K562 (cell line): ENCODE results near the gene SLC18B1. TPM values are rescaled to one million over a fixed set of nuclear protein-coding genes. Genes with fewer than 3 reads are reported as not detected.

ENCODE experiments used
- ATAC-seq: fragments of 200-7000 bp; cut with Tn5 transposase; 3 replicates; pipeline ENCODE4 v1.9.1; 2020; ENCODE audit warnings: moderate library complexity
- BruUV-seq: library from RNA; stranded (reverse); fragments of 400-500 nt; replicated peaks from 2 replicates; lab custom pipeline; 2021; lab: Mats Ljungman, UMichigan
- CTCF ChIA-PET: fragments of 300-600 bp; formaldehyde crosslinking; extraction: SDS; loops from one replicate; lab custom pipeline; 2021; ENCODE audit warnings: low intra/inter-chr PET ratio; lab: Yijun Ruan, JAX
- POLR2A ChIA-PET: fragments of 300-600, 350-650 bp; sonication (Branson Sonifier 250); formaldehyde crosslinking; extraction: SDS; loops from one replicate; lab custom pipeline; 2021; ENCODE audit warnings: antibody characterized with exemption, inconsistent platforms; lab: Yijun Ruan, JAX
- DNase-seq, 4 experiments: peaks; one replicate each; pipeline versions ENCODE4 v3.0.0 to v3.0.0-alpha.2; 2011 to 2018; ENCODE audit warnings: low spot score in 3 of 4, mixed read lengths in 3 of 4; ENCODE audit errors: extremely low read depth in 1 of 4
- FAIRE-seq: peaks from 2 replicates; lab custom pipeline; 2011; peaks lifted over from hg19 to GRCh38; lab: Jason Lieb, UNC
- H2AFZ ChIP-seq: 2 replicates; pipeline ENCODE4 v1.6.0; 2011; ENCODE audit warnings: low read depth, low read length, control low read depth, inconsistent platforms
- H3K27ac ChIP-seq: fragments of 200-600 bp; 3 replicates; pipeline ENCODE4 v1.8.0; 2011; ENCODE audit warnings: low read depth, mild to moderate bottlenecking, control low read depth, inconsistent platforms, low read length, moderate library complexity, mixed read lengths; ENCODE audit errors: extremely low read depth
- H3K27me3 ChIP-seq, 2 experiments: fragments of 300-600 bp in 1 of 2; 2 replicates in 1 of 2; 3 replicates in 1 of 2; pipeline versions ENCODE4 v1.6.0 to v1.8.0; 2011; ENCODE audit warnings: inconsistent platforms in 2 of 2, low read length in 2 of 2, mild to moderate bottlenecking in 1 of 2, mixed read lengths in 1 of 2, moderate library complexity in 1 of 2; ENCODE audit not compliant: control insufficient read depth in 2 of 2, insufficient read depth in 2 of 2
- H3K36me3 ChIP-seq: fragments of 300-600 bp; 3 replicates; pipeline ENCODE4 v1.8.0; 2011; ENCODE audit warnings: mild to moderate bottlenecking, low read length, inconsistent platforms; ENCODE audit not compliant: control insufficient read depth, insufficient read depth
- H3K4me1 ChIP-seq, 2 experiments: fragments of 200-600 bp in 1 of 2; replicated peaks in 1 of 2; 2 replicates in 1 of 2; 3 replicates in 1 of 2; pipeline versions ENCODE4 v1.5.1 to v1.8.0; 2011; ENCODE audit warnings: inconsistent platforms in 2 of 2, low read length in 2 of 2, mild to moderate bottlenecking in 1 of 2, mixed read lengths in 1 of 2, moderate library complexity in 1 of 2; ENCODE audit not compliant: control insufficient read depth in 2 of 2, insufficient read depth in 2 of 2
- H3K4me2 ChIP-seq: 2 replicates; pipeline ENCODE4 v1.6.1; 2011; ENCODE audit warnings: low read length, control low read depth, inconsistent platforms, mixed read lengths; ENCODE audit not compliant: insufficient read depth
- H3K4me3 ChIP-seq: fragments of 200-600 bp; sonication (generic), shearing (Covaris generic); 2 replicates; pipeline ENCODE4 v1.5.1; 2016; ENCODE audit warnings: control low read depth, inconsistent platforms
- H3K79me2 ChIP-seq: fragments of 200-600 bp; 3 replicates; pipeline ENCODE4 v1.8.0; 2011; ENCODE audit warnings: low read length, inconsistent platforms; ENCODE audit not compliant: control insufficient read depth, insufficient read depth
- H3K9ac ChIP-seq, 2 experiments: 2 replicates each; pipeline versions ENCODE4 v1.6.0 to v1.6.1; 2011; ENCODE audit warnings: low read depth in 2 of 2, low read length in 2 of 2, control low read depth in 1 of 2, inconsistent platforms in 1 of 2, mild to moderate bottlenecking in 1 of 2, mixed read lengths in 1 of 2; ENCODE audit not compliant: insufficient read depth in 1 of 2
- H3K9me1 ChIP-seq: one replicate; pipeline ENCODE4 v1.6.0; 2011; ENCODE audit warnings: inconsistent platforms, mild to moderate bottlenecking, low read length, moderate library complexity; ENCODE audit not compliant: control insufficient read depth, insufficient read depth
- H3K9me3 ChIP-seq: replicated peaks from 2 replicates; pipeline ENCODE4 v1.5.1; 2011; ENCODE audit warnings: low read depth, low read length, inconsistent platforms; ENCODE audit not compliant: control insufficient read depth, insufficient read depth
- H4K20me1 ChIP-seq: replicated peaks from 2 replicates; pipeline ENCODE4 v1.6.1; 2011; ENCODE audit warnings: low read length, inconsistent platforms, mixed read lengths; ENCODE audit not compliant: control insufficient read depth, insufficient read depth
- CHD2 ChIP-seq: IDR thresholded peaks from 2 replicates; pipeline ENCODE4 v1.6.1; 2011; ENCODE audit warnings: low read depth, low read length
- DPF2 ChIP-seq: fragments of 450-650 bp; IDR thresholded peaks from 2 replicates; pipeline ENCODE4 v1.6.1; 2016
- ELF1 ChIP-seq: fragments of 200-800 bp; sonication (Bioruptor generic); IDR thresholded peaks from 2 replicates; pipeline ENCODE4 v1.6.1; 2016; ENCODE audit warnings: missing genetic modification characterization, missing compliant biosample characterization
- ERF ChIP-seq: fragments of 450-650 bp; formaldehyde crosslinking; IDR thresholded peaks from 2 replicates; pipeline ENCODE4 v1.4.0; 2020; ENCODE audit warnings: mild to moderate bottlenecking, mixed read lengths
- ESRRB ChIP-seq: fragments of 250-450 bp; sonication (Bioruptor Pico); IDR thresholded peaks from 2 replicates; pipeline ENCODE4 v1.5.0; 2020; ENCODE audit warnings: mild to moderate bottlenecking, moderate library complexity, borderline replicate concordance
- GABPA ChIP-seq: fragments of 200-800 bp; sonication (Bioruptor generic); conservative IDR thresholded peaks from 2 replicates; pipeline ENCODE4 v1.6.1; 2016; ENCODE audit warnings: low read depth, missing genetic modification characterization, missing compliant biosample characterization
- POLR2AphosphoS2 ChIP-seq: IDR thresholded peaks from 2 replicates; pipeline ENCODE4 v1.6.1; 2012; ENCODE audit warnings: low read length, improper control_type of control experiment
- POLR3G ChIP-seq: IDR thresholded peaks from 2 replicates; pipeline ENCODE4 v1.6.1; 2011; ENCODE audit not compliant: insufficient read length, insufficient replicate concordance; ENCODE audit errors: extremely low read depth
- PURB ChIP-seq: sonication (generic); formaldehyde crosslinking; IDR thresholded peaks from 2 replicates; pipeline ENCODE4 v1.9.0; 2021; ENCODE audit warnings: low read depth, mild to moderate bottlenecking, missing genetic modification reagents
- RBFOX2 ChIP-seq: fragments of 200-400 bp; formaldehyde crosslinking; IDR thresholded peaks from 2 replicates; pipeline ENCODE4 v1.6.1; 2017; ENCODE audit warnings: low read depth, mild to moderate bottlenecking, low read length, moderate library complexity
- RBM34 ChIP-seq: fragments of 200-400 bp; formaldehyde crosslinking; IDR thresholded peaks from 2 replicates; pipeline ENCODE4 v1.6.1; 2018; ENCODE audit warnings: low read length, borderline replicate concordance; ENCODE audit not compliant: insufficient read depth
- TCF7L2 ChIP-seq: fragments of 150-350 bp; IDR thresholded peaks from 2 replicates; pipeline ENCODE4 v1.6.1; 2016; ENCODE audit warnings: low read depth, mild to moderate bottlenecking, low read length, moderate library complexity
- ZNF134 ChIP-seq: fragments of 250-450 bp; sonication (Bioruptor Pico); conservative IDR thresholded peaks from 2 replicates; pipeline ENCODE4 v1.4.0; 2020
- ZNF347 ChIP-seq: fragments of 450-650 bp; formaldehyde crosslinking; IDR thresholded peaks from 2 replicates; pipeline ENCODE4 v1.4.0; 2020; ENCODE audit warnings: low read depth, mild to moderate bottlenecking, moderate library complexity
- ZNF707 ChIP-seq: fragments of 250-450 bp; sonication (Bioruptor Pico); conservative IDR thresholded peaks from 2 replicates; pipeline ENCODE4 v1.8.0; 2022; ENCODE audit warnings: inconsistent platforms, mild to moderate bottlenecking, moderate library complexity
- ZNF77 ChIP-seq: fragments of 250-450 bp; sonication (Bioruptor Pico); IDR thresholded peaks from 2 replicates; pipeline ENCODE4 v1.5.0; 2020
- WGBS: fragments of 100-300 bp; shearing (Covaris generic); methylation state at CpG from one replicate; pipeline ENCODE4 v1.1.6; 2016; ENCODE audit warnings: low coverage, mixed read lengths; ENCODE audit not compliant: insufficient coverage; ENCODE audit errors: missing lambda C conversion rate; 5-methylcytosine and 5-hydroxymethylcytosine counted together
- in situ Hi-C: fragments of 300-500 bp; cut with MboI; formaldehyde crosslinking; loops from 4 replicates; pipeline ENCODE4 v1.15.0; 2018; ENCODE audit warnings: inconsistent platforms, mixed read lengths
- intact Hi-C: fragments of 100-400 bp; cut with micrococcal nuclease; formaldehyde crosslinking; loops from 2 replicates; pipeline ENCODE4 v1.14.2; 2022
- polyA plus RNA-seq, 8 experiments: library from polyadenylated mRNA; depleted of rRNA in 4 of 8; stranded (reverse) in 5 of 8; unstranded in 3 of 8; fragments of >200 nt; fragmentation: Nextera tagmentation in 2 of 8; fragmentation: Illumina TruSeq in 1 of 8; extraction: Ambion mirVana in 2 of 8; extraction: Trizol in 1 of 8; gene quantifications; 2 replicates each; pipeline versions ENCODE4 v1.2.1 to v1.2.3, GENCODE V29; 2011 to 2014; ENCODE audit warnings: inconsistent platforms in 1 of 8, missing spikeins in 1 of 8
- total RNA-seq, 7 experiments: library from RNA; depleted of rRNA in 6 of 7; stranded (reverse); fragments of >200 nt in 6 of 7; fragmentation: Illumina TruSeq in 2 of 7; extraction: Trizol in 2 of 7; gene quantifications; 2 replicates each; pipeline versions ENCODE4 v1.2.1 to v1.2.3, GENCODE V29; 2011 to 2021; ENCODE audit warnings: low replicate concordance in 1 of 7
- TF ChIP-seq, protein P1 (sequence below): sonication (generic); formaldehyde crosslinking; IDR thresholded peaks from 2 replicates; pipeline ENCODE4 v1.8.0; 2022; ENCODE audit warnings: mild to moderate bottlenecking, missing genetic modification reagents, borderline replicate concordance
- TF ChIP-seq, protein P2 (sequence below): fragments of 200-400 bp; formaldehyde crosslinking; IDR thresholded peaks from 2 replicates; pipeline ENCODE4 v1.6.1; 2017; ENCODE audit warnings: mild to moderate bottlenecking, low read depth, low read length, moderate library complexity
- TF ChIP-seq, protein P3 (sequence below): IDR thresholded peaks from 2 replicates; pipeline ENCODE4 v1.6.1; 2016; ENCODE audit warnings: missing genetic modification characterization, missing compliant biosample characterization

The SLC18B1 gene
- total and polyA plus RNA-seq, 9 of the 15 experiments (the other 6 are each of a cell fraction or from before 2014, with no cell fraction given): 10.4 to 49.1 (median 32.0) TPM

DNA sequence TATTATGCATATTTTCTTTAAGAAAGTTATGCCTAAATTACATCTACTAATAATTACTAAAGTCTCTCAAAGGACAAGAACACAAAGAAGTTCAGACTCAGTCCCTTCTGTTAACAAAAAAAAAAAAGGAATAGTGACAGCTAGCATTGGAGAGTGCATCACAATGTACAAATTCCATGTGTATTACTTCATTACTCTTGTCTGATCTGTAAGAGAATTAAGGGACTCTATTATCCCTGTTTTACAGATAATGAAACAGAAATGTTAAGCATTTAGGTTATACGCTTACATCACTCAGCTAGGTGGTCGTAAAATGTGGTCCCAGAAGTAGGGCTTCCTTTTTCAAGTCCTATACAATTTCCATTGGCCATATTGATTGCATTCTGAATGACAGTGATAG is 67.4 kb downstream of the SLC18B1 start (continued):
- TF ChIP-seq, protein P1, sequence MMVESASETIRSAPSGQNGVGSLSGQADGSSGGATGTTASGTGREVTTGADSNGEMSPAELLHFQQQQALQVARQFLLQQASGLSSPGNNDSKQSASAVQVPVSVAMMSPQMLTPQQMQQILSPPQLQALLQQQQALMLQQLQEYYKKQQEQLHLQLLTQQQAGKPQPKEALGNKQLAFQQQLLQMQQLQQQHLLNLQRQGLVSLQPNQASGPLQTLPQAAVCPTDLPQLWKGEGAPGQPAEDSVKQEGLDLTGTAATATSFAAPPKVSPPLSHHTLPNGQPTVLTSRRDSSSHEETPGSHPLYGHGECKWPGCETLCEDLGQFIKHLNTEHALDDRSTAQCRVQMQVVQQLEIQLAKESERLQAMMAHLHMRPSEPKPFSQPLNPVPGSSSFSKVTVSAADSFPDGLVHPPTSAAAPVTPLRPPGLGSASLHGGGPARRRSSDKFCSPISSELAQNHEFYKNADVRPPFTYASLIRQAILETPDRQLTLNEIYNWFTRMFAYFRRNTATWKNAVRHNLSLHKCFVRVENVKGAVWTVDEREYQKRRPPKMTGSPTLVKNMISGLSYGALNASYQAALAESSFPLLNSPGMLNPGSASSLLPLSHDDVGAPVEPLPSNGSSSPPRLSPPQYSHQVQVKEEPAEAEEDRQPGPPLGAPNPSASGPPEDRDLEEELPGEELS: no peak
- TF ChIP-seq RBFOX2 (no peak), POLR3G (no peak), ZNF347 (no peak), POLR2AphosphoS2 (no peak)

DNA sequence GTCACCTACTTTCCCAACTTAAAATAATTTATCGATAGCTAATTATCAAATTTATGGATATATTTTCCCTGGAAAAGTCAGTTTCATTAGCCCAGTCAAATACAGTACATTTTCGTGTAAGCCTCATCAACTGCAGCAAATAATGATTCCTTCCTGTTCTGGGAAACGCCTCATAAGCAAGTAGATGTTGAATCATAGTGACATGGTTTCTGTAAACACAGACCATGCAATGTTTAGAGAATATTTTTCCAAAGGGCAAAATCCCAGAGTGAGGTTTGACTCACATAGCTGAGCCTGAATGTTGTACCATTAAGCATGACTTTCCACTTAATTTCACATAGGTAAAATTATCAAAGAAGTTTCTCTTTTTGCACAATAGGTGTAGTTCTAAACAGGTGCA is 67.9 kb downstream of the SLC18B1 start:
- WGBS: 0% methylated on average over 3 of the region's 3 CpGs
- Histone ChIP-seq H3K4me1 (no peaks in the 10 kb centered on the region), H3K4me2 (no peak overlapping the region), H3K9ac (no peak overlapping the region), H3K27me3 (peaks cover 0 to 4% of the 10 kb centered on the region in 2 experiments; a peak in 3 of 5 replicates), H3K9me1 (no peaks in the 10 kb centered on the region), H3K4me3 (no peak overlapping the region), H2AFZ (no peak overlapping the region), H3K9me3 (no peaks in the 10 kb centered on the region), H3K79me2 (no peaks in the 10 kb centered on the region), H3K36me3 (no peaks in the 10 kb centered on the region), H3K27ac (no peak overlapping the region), H4K20me1 (no peaks in the 10 kb centered on the region)
- FAIRE-seq: no peak
- intact Hi-C loops (no loop called here), in situ Hi-C loops (no loop called here)
- ChIA-PET POLR2A (no interaction called here), CTCF (no interaction called here)
- DNase-seq: no peak
- no peak for ATAC-seq
- no TSS peak for BruUV-seq
- TF ChIP-seq CHD2: no peak
- TF ChIP-seq ERF (CRISPR knock-in tag): no peak
- no peak for TF ChIP-seq ESRRB
- TF ChIP-seq, protein P2, sequence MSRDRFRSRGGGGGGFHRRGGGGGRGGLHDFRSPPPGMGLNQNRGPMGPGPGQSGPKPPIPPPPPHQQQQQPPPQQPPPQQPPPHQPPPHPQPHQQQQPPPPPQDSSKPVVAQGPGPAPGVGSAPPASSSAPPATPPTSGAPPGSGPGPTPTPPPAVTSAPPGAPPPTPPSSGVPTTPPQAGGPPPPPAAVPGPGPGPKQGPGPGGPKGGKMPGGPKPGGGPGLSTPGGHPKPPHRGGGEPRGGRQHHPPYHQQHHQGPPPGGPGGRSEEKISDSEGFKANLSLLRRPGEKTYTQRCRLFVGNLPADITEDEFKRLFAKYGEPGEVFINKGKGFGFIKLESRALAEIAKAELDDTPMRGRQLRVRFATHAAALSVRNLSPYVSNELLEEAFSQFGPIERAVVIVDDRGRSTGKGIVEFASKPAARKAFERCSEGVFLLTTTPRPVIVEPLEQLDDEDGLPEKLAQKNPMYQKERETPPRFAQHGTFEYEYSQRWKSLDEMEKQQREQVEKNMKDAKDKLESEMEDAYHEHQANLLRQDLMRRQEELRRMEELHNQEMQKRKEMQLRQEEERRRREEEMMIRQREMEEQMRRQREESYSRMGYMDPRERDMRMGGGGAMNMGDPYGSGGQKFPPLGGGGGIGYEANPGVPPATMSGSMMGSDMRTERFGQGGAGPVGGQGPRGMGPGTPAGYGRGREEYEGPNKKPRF: no peak
- TF ChIP-seq GABPA (tag): no peak
- TF ChIP-seq ZNF77 (CRISPR knock-in tag): no peak
- no peak for TF ChIP-seq RBM34
- TF ChIP-seq DPF2: no peak
- TF ChIP-seq ZNF134 (CRISPR knock-in tag): no peak
- TF ChIP-seq TCF7L2: no peak
- TF ChIP-seq PURB (CRISPR knock-in tag): no peak
- no peak for TF ChIP-seq ELF1 (tag)
- TF ChIP-seq, protein P3, sequence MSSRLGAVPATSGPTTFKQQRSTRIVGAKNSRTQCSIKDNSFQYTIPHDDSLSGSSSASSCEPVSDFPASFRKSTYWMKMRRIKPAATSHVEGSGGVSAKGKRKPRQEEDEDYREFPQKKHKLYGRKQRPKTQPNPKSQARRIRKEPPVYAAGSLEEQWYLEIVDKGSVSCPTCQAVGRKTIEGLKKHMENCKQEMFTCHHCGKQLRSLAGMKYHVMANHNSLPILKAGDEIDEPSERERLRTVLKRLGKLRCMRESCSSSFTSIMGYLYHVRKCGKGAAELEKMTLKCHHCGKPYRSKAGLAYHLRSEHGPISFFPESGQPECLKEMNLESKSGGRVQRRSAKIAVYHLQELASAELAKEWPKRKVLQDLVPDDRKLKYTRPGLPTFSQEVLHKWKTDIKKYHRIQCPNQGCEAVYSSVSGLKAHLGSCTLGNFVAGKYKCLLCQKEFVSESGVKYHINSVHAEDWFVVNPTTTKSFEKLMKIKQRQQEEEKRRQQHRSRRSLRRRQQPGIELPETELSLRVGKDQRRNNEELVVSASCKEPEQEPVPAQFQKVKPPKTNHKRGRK (tag): no peak
- no peak for TF ChIP-seq ZNF707 (CRISPR knock-in tag)
